ENCODE data around the gene RPAP2.
"Not testable (repeated sequence)": the region's sequence is repeated elsewhere in the genome, so short reads cannot be mapped to it uniquely, and the experiment has no call there.

RPAP2 gene

GRCh38 chr1:92377991-92378390 is 79.1 kb downstream of the RPAP2 start:
- DNase-seq, result not testable (repeated sequence)

GRCh38 chr1:92380867-92381266 is 82.0 kb downstream of the RPAP2 start:
- DNase-seq, result no peak

GRCh38 chr1:92393966-92394365 is 95.1 kb downstream of the RPAP2 start:
- not testable (repeated sequence) for DNase-seq

GRCh38 chr1:92398519-92398918 is 99.7 kb downstream of the RPAP2 start:
- DNase-seq, result no peak

- no peak for DNase-seq
Measured at GRCh38 chr1:92399076-92399475, 100.2 kb downstream of the RPAP2 start.

- DNase-seq, result no peak
Measured at GRCh38 chr1:92404661-92405060, 105.8 kb downstream of the RPAP2 start.

- DNase-seq, result no peak
Measured at GRCh38 chr1:92408825-92409224, 110.0 kb downstream of the RPAP2 start.

- no peak for DNase-seq
Measured at GRCh38 chr1:92409946-92410549, 111.2 kb downstream of the RPAP2 start.

- no peak for DNase-seq
Measured at GRCh38 chr1:92410706-92411105, 111.8 kb downstream of the RPAP2 start.

GRCh38 chr1:92411511-92411910 is 112.7 kb downstream of the RPAP2 start:
- no peak for DNase-seq

- DNase-seq, result no peak
Measured at GRCh38 chr1:92419642-92420041, 120.8 kb downstream of the RPAP2 start.

- no peak for DNase-seq
Measured at GRCh38 chr1:92424381-92424780, 125.5 kb downstream of the RPAP2 start.

- no peak for DNase-seq
Measured at GRCh38 chr1:92425617-92426016, 126.8 kb downstream of the RPAP2 start.

GRCh38 chr1:92430030-92430429 is 131.2 kb downstream of the RPAP2 start:
- DNase-seq, result no peak

- DNase-seq, result not testable (repeated sequence)
Measured at GRCh38 chr1:92434572-92434971, 135.7 kb downstream of the RPAP2 start.

- no peak for DNase-seq
Measured at GRCh38 chr1:92439291-92439690, 140.4 kb downstream of the RPAP2 start.

GRCh38 chr1:92441316-92441696 is 142.4 kb downstream of the RPAP2 start:
- DNase-seq, result no peak

- DNase-seq, result no peak
Measured at GRCh38 chr1:92441697-92442342, 143.0 kb downstream of the RPAP2 start.

GRCh38 chr1:92442351-92442750 is 143.5 kb downstream of the RPAP2 start:
- no peak for DNase-seq

- DNase-seq, result no peak
Measured at GRCh38 chr1:92443893-92444292, 145.0 kb downstream of the RPAP2 start.

- DNase-seq, result no peak
Measured at GRCh38 chr1:92444351-92444750, 145.5 kb downstream of the RPAP2 start.

GRCh38 chr1:92445865-92446264 is 147.0 kb downstream of the RPAP2 start:
- DNase-seq, result no peak

- DNase-seq, result no peak
Measured at GRCh38 chr1:92446546-92446945, 147.7 kb downstream of the RPAP2 start.

- no peak for DNase-seq
Measured at GRCh38 chr1:92447033-92447681, 148.3 kb downstream of the RPAP2 start.

Measured in cortex of kidney (tissue), 1 donor.